ENCODE data around the gene AMPD3.

DNA sequence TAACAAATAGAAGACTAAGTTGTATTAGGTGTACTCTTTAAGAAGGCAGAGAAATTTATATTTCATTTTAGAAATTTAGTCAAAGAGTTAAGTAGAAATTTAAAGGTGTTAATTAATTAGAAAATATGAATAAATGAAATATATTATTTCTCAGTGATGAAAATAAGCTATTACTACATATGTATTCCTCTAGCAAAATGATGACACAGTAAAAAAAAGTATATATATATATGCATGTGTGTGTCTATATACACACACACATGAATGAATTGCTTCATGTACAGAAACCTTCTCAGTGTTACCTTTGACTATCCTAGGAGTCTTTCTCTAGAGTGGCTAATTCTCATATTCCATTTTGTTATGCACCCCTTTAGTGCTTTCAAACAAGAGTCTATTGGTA is 78.3 kb downstream of the AMPD3 start:
- TF ChIP-seq POLR2AphosphoS5 (IDR thresholded peaks at IDR 0.05; ENCODE audit: borderline replicate concordance, low read depth, low read length) (no peak), FOXP2 (optimal IDR thresholded peaks at IDR 0.05; ENCODE audit: control extremely low read depth, extremely low read length, insufficient read depth) (no peak)
